Suppressor macrophage (primary cell): ENCODE data around the gene PNMA6E.

Experiments used
- DNase-seq, 4 experiments: peaks; one replicate each; pipeline ENCODE4 v3.0.0-alpha.2; 2020 to 2022

Gene PNMA6E

DNA sequence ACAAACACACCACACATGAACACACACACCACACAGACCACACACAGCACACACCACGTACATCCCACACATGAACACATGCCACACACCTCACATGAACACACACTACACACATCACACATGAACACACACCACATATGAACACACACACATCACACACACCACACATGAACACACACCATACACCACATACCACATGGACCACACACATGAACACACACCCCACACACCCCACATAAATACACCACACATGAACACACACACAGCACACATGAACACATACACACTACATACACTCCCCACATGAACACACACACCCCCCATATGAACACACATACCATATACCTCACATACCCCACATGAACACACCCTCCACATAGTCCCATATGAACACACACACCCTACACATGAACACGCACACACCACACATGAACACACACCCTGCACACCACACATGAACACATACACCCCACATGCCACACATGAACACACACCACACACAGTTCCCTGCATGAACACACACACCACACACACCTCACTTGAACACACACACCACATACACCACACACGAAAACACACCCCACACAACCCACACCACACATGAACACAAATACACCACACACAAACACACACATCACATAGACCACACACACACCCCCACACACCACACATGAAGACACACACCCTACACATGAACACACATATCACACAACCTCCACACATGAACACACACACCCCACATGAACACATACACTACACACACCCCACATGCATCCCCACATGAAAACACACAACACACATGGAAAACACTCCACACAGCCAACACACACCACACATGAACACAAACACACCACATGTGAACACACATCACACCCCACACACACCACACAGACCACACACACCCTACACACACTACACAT is 18.3 kb downstream of the PNMA6E start:
- DNase-seq, result no peak

DNA sequence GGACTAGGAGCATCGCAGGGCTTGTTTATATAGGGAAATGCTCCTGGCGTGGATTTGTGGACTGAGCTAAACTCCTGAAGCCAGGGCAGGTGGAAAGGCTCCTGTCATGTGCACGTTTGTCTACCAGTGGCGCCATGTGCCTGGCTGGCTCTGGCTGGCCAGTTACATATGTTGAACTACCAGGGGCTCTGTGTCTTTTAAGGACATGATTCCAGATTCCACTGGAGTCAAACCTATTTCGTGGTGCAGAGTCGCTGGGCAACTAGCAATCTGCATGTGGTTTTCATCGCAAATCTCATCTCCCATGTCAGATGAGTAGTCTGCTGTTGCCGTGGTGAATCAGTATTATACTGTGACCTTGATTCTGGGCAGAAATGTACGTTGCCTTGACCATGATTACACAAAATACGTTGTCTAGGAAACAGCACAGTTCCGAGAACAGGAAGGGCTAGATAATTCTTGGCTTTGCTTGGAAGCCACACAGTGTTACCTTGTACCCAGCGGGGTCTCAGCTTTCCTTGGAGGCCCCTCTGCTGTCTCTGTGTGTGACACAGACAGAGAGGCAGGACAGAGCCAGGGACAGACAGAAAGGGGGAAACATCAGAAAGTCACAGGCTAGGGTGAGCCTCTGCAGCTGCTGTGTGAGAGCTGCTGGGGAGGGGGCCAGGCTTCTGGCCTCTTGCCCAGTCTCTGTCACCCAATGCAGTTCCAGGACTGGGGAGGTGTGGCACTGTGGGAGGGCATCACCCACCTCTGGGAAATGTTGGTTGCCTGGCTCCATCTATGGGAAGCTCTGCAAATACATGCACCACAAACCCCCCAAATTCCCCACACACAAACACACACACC is 19.2 kb downstream of the PNMA6E start:
- DNase-seq, result peak in 1 of 4 experiments; percentile 19

DNA sequence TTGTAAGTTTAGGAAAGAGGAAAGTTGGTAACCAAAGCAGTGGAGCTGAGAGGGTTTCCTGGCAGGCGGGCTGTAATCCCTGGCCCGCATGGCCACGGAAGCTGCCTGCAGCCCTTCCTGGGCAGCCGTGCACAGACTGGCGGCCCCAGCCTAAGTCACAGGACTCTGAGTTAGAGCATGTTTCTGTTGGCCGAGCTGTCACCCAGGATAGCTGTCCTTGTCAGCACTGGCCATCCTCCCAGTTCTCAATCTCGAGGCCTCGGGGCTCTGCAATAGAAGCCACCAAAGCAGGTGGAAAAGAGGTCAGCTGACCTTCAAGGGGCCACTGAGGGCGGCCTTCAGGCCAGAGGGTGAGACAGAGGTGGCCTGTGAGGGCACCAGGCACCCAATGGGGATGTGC is 20.5 kb downstream of the PNMA6E start:
- no peak for DNase-seq

DNA sequence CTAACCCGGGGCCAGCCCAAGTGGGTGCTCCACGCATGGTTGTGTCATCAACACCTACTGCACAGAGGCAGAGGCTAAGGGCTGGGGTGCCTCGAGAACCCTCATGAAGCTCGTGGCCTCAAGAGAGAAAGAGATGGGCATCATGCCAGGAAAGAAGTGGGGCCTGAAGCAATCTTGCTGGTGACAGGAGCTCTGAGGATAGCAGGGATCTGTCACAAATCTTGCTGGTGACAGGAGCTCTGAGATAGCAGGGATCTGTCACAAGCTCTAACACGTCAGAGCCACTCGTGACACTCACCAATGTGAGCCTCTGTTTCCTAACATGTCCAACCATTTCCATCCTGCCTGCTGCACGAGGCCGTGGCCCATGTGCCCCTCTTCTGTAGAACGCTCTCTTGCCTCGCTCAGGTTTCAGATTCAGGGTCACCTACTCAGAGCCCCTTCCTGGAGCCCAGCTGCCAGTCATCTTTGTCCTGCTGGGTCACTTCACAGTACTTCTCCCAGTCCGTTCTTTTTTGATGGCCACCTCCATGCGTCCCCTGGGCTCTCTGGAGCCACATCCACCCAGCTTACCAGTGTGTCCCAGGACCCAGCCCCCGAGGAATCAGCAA is 21.1 kb downstream of the PNMA6E start:
- DNase-seq, result peak in 2 of 4 experiments; percentile 10

DNA sequence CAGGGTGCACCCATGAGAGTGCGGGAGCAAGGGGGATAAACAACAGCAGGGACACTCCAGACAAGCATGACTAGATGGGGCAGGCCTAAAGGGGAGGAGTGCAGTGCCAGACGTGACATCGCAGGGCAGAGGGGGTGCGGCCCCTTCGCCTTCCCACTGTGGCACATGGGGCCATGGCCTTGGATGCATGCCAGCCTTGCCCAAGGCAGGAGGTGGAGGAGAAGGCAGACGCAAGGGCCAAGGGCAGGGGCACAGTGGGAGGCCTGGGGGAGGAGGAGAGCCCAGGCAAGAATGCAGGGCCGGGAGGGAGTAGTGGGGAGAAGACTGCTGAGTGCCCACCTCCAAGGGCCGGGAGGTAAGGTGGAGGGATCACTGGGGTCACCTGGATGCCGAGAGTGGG is 21.6 kb downstream of the PNMA6E start:
- no peak for DNase-seq

DNA sequence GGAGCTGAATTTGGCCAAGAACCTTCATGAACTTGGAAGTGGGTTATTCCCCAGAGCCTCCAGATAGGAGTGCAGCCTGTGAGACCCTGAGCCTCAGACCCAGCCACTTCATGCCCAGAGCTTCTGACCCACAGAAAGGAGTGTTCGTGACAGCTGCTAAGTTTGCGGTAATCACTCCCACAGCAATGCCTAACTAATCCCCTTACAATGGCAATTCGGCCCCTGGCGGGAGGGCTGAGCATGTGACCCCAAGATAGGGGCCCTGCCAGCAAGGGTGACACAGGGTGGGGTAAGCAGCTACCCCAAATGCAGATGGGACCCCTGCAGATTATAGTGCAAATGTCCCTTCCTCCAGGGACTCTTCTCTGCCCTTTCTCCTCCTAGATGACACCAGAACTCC is 22.5 kb downstream of the PNMA6E start:
- no peak for DNase-seq

DNA sequence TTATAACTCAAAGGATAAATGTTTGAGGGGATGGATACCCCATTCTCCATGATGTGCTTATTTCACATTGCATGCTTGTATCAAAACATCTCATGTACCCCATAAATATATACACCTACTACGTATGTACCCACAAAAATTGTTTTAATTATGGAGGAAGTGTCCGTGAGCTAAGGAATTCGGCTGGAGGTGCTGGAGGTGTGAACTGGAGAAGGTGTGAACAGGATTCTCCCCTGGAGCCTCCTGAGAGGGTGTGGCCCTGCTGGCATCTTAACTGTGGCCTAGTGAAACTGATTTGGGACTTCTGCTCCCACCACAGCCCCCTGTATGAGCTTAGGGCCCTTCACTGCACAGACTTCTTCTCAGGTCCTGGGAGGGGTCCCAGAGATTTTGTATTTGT is 23.4 kb downstream of the PNMA6E start:
- DNase-seq, result no peak

DNA sequence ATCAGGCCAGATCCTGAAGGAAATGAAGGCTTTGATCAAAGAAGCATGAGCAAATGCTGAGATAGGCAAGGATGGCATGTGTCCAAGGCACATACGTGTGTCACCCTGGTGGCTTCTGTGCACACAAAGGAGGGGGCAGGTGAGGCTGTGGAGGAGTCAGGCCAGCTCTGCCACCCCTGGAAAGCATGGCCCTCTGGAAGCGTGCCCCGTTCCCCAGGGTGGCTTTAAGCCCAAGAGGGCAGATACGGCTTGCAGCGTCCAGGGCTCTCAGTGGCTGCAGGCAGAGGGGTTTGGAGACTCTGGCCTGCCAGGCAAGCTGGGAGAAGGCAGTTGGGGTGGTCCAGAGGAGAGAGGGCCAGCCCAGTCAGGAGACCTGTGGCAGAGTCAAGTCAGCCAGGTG is 25.6 kb downstream of the PNMA6E start:
- DNase-seq, result no peak

DNA sequence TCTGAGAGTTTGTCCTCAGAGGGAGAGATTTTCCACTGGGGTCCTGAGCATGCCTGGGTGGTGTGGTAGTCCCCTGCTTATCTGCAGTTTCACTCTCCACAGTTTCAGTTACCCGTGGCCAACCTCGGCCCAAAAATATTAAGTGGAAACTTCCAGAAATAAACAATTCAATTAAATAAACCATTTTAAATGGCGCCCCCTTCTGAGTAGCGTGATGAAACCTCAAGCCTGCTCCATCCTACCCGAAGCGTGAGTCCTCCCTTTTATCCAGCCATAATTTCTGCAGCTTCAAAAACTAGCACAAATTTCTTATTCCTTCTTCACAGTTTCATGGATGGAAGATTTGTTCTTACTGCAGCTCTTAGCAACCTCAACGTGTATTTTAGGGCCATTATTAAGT is 26.7 kb downstream of the PNMA6E start:
- no peak for DNase-seq

DNA sequence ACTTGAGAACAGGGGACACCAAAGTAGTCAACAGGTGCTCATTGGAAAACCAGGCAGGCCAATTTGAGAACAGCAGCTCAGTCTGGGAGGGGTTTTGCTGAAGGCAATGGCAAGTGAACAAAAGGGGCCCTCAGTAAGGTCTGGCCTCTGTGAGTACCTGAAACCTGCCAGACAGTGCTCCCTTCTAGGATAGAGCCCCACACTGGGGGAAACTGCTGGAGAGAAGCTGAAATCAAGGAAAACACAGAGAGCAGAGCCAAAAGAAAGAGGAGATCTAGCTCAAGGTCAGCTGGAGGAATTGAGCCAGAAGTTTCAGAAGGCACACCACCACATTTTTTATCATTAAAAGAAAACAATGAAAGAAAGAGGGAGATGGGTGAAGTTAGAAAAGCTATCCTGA is 28.2 kb downstream of the PNMA6E start:
- DNase-seq, result no peak

DNA sequence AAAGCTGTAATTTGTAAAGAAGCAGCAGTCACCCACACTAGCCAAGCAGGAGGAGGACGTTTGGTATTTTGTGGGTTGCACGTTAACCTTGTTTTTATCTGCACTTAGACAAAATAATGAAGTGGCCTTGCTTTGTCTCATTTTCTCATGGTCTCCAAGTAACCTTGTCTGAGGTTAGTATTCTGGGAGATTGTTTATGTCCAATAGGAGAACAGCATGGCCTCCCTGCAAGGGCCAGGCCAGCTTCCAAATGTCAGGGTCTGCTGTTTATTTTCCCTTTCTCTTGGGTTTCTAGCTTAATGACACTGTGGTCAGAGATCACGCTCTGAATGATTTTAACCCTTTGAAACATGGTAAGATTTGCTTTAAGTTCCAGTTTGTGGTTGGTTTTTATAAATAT is 29.9 kb downstream of the PNMA6E start:
- DNase-seq, result no peak

DNA sequence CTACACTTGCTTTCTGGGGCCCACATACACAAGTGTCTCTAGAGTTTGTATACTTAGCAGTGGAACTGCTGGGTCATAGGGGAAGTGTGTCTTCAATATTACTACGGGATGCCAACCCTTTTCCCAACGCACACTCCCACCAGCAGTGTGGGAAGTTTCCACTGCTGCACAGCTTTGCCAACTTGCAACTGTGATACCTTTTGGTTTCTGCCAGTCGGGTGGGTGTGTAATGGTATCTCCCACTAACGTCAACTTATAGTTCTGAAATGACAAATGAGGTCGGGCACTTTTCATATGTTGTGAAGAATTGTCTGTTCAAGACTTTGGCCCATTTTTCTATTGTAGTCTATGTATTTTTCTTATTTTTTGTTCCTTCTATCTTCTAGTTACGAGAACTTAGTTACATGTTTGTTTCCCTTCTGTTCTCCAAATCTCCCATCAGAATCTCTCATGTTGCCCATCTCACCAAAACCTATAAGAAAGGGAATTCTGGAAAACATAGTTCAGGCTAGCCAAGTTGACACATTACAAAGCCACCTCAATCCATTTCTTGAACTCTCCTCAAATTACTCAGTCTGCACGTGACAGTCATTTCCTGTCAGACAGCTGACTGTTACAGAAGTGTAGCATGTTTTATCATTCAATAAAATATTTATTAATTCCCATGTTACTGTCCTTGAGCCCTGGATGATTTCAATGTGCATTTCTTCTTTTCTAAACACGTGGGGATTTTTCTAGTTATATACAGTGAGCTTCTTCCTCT is 30.7 kb downstream of the PNMA6E start:
- no peak for DNase-seq

DNA sequence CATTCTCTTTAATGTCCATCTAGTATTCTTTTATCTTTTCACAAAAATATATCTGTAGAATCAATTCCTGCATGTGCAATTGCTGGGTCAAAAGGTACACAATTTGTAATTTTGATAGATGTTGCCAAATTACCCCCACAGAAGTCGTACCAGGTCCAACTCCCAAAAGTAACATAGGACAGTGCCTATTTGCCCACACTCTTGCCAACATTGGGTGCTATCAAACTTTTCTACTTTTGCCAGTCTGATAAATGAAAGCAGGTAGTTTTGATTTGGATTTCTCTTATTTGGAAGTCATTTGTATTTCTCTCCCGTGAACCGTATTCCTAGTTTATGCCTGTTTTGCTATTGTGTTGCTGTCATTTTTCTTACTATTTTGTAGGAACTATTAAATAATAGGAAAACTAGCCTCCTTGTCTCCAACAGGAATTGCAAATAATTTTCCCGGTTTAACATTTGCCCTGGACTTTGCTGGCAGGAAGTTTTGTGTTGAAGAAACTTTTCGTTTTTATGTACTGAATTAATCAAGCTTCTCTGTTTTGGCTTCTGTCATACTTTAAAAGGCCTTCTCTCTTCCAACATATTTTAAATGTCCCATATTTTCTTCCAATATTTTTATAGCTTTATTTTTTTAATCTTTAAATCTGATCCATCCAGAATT is 34.1 kb downstream of the PNMA6E start:
- DNase-seq, result no peak

DNA sequence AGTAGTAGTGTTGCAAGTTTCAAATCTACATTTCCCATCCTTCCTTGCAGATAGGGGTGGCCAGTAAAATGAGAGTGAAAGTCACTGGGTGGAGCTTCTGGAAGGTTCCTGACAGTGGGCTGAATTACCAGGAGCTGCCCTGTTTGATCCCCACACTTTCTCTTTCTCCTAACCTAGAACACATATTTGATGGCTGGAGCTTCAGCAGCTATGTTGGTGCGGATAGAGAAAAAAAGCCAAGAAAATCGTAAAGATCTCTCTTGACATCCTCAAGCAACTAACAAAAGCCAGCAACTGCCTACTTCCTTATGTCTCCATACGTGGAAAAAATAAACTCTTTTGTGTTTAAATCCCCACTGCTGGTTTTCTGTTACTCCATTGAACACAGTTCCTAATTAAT is 35.0 kb downstream of the PNMA6E start:
- DNase-seq, result no peak

DNA sequence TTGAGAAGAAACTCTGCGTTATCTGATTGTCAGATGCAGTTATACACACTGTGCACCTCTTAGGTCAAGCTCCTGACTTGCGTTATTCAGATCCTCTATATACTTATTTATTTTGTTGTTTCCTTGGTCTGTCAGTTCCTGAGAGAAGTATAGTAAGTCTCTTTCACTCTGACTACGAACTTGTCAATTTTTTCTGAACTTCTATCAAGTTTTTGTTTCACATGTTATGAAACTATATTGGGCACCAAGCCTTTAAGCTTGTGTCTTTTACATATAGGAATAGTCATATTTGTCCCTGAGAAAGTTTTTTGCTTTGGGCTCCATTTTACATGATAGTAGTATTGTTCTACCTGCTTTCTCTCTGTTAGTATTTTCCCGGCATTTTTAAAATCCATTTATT is 35.5 kb downstream of the PNMA6E start:
- no peak for DNase-seq

DNA sequence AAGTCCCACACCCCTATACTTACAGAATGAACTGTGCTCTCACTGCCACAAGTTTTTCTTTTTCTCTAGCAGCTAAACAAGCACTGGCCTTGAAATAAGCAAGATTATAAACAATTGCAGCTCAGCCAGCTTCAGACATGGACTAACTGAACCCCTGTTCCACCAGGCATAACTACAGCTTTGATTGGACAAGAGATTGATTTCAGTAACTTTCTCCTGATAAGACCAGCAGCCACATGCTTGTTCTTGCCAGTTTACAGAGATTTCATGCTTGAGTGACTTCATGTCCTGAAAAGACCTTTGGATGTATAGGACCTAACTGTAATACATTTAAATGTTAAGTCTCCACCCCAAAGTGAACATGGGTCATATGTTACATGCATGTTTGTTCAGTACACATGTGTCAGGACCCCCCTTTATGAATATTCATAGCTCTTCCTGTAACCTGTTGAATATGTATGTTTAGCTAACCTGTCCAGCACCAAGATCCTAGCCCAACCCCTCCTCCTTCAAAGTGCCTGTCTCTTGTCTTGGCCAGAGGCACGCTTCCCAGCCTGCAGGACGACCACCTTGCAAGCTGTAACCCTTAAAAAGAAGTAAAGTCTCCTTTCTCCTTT is 39.3 kb downstream of the PNMA6E start:
- no peak for DNase-seq

DNA sequence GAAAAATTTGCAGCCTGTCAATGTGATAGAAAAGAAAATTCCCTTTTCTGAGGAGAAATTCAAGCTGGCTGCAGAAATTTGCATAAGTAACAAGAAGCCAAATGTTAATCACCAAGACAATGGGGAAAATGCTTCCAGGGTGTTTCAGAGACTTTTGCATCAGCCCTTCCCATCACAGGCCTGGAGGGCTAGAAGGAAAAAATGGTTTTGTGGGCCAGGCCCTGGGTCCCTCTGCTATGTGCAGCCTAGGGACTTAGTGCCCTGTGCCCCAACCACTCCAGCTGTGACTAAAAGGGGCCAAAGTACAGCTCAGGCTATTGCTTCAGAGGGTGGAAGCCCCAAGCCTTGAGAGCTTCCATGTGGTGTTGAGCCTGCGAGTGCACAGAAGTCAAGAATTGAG is 43.3 kb downstream of the PNMA6E start:
- DNase-seq, result no peak

DNA sequence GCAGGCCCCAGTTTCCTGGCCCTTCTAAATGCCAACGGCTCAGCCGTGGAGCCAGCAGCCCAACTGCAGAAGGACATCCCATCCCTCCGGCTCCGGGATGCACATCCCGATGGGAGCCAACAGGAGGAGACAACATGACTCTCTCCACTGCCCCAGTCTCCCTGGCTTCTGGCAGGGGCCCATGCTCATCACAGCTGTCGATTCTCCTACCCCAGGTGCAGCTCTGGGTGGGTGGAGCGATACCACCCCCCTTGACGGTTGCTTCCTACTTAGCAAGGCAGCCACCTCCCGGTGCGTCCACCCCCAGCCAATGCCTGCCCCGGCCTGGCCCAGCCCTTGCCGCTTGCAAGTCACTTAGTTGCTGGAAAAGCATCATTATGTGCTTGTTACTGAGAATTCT is 47.7 kb downstream of the PNMA6E start:
- no peak for DNase-seq

DNA sequence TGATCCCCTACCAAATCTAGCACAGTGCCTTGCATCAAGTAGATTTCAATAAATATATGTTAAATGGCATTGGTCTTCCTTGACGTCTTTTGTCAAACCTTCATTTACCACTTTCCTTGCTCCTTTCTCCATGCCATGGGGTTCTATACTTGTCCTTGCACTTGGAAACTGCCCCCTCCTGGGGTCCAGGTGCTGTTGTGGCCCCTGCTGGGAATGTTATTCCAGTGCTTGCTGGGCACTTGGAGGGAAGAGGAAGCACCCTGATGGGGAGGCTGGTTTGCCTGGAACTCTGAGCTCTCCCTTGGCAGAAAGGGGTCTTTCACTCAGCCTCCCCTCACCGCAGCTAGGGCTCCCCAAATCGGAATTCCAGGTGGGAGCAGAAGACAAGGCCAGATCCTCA is 48.3 kb downstream of the PNMA6E start:
- no peak for DNase-seq

DNA sequence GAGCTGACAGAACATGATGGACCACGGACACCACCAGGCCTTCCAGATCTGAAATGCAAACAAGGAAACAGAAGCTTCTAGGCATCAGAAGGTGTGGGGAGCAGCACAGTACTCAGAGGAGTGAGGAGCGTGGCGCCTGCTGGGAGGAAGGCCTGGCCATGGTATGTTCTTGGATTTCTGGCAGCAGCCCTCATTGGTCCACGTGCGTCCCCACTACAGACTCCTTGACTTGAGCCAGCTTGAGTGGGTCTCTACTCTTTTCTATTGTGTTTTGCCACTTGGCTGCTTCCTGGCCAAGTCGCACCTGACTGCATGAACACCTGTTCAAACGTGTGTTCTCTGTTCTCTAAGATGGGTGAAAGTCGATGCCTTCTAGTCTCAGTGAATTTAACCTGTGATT is 49.2 kb downstream of the PNMA6E start:
- no peak for DNase-seq

DNA sequence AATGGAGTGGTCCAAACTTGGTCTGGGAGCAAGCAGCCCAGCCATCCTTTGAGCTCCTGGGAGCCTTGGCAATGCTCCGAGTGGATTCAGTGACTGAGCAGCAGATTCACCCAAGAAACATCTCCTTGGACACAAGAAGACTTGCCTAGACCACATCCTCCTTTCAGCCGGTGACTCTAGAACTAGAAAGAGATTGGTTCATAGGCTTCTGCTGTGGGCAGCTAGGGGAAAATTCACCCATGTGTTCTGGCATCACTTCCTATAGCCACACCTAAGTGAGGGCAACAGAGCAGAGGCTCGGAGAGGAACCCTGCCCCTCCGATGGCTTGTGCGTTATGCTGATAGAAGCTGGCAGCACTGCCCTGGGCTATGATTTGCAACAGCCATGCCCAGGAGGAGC is 51.2 kb downstream of the PNMA6E start:
- DNase-seq, result no peak

DNA sequence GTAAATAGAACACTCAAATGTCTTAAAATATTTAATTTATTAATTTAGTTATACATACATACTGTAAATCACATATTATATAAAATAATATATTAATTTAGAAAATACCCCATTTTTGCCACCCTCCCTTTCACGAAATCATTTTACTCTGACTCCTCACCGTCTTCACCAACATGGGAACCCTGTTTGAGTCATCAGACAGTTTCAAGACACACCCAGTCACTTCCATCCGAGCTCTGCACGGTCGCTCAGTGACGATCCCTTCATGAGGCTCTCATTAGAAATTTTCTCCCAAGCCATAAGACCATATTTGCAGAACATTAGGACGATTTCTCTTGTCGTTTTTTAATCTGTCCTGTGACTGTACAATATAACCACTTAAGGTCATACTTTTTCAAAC is 52.7 kb downstream of the PNMA6E start:
- DNase-seq, result no peak
